Upper lobe of left lung (tissue), 6 donors: Measurements from ENCODE around the gene PAM. TPM values are rescaled to one million over a fixed set of nuclear protein-coding genes. Genes with fewer than 3 reads are reported as not detected.
A peak's percentile ranks its signal among the peaks of the same experiment; 100 is the strongest.

ENCODE experiments used
- ATAC-seq, 2 donors: fragments of 200-7000 bp; cut with Tn5 transposase; one replicate each; pipeline ENCODE4 v1.9.1; 2022; ENCODE audit warnings: mild to moderate bottlenecking in 2 of 2, moderate library complexity in 2 of 2; ENCODE audit not compliant: low FRiP score in 2 of 2
- DNase-seq, 2 donors: peaks; one replicate each; pipeline ENCODE4 v3.0.0-alpha.2; 2019 to 2020
- H3K27ac ChIP-seq, 4 donors: fragments of 200-600 bp; sonication (generic); one replicate each; pipeline ENCODE4 v1.5.1; 2016 to 2019
- H3K27me3 ChIP-seq, 4 donors: fragments of 200-600 bp; sonication (generic); one replicate each; pipeline ENCODE4 v1.5.1; 2017 to 2019
- H3K36me3 ChIP-seq, 4 donors: fragments of 200-600 bp; sonication (generic); one replicate each; pipeline ENCODE4 v1.5.1; 2016 to 2019
- H3K4me1 ChIP-seq, 4 donors: fragments of 200-600 bp; sonication (generic); one replicate each; pipeline ENCODE4 v1.5.1; 2018 to 2019
- H3K4me3 ChIP-seq, 4 donors: fragments of 200-600 bp; sonication (generic); one replicate each; pipeline ENCODE4 v1.5.1; 2017 to 2019; ENCODE audit warnings: mild to moderate bottlenecking in 2 of 4, moderate library complexity in 1 of 4
- H3K9me3 ChIP-seq, 4 donors: fragments of 200-600 bp; sonication (generic); one replicate each; pipeline ENCODE4 v1.5.1; 2018 to 2019
- CTCF ChIP-seq, 6 experiments: fragments of 450-650 bp in 4 of 6; fragments of 200-600 bp in 2 of 6; sonication (generic) in 2 of 6; IDR thresholded peaks; one replicate each; pipeline ENCODE4 v1.5.1; 2016 to 2019; ENCODE audit warnings: antibody characterized with exemption in 6 of 6
- EP300 ChIP-seq, 4 donors: sonication (generic); formaldehyde crosslinking; IDR thresholded peaks; one replicate each; pipeline ENCODE4 v1.5.1; 2017; ENCODE audit warnings: antibody characterized with exemption in 4 of 4, control low read depth in 2 of 4
- POLR2A ChIP-seq, 4 donors: fragments of 450-650 bp; IDR thresholded peaks; one replicate each; pipeline ENCODE4 v1.5.1; 2016 to 2017; ENCODE audit warnings: antibody characterized with exemption in 4 of 4, mild to moderate bottlenecking in 2 of 4
- POLR2AphosphoS5 ChIP-seq, 2 donors: sonication (generic); formaldehyde crosslinking; IDR thresholded peaks; one replicate each; pipeline ENCODE4 v1.5.1; 2017; ENCODE audit warnings: antibody characterized with exemption in 2 of 2
- WGBS, 2 donors: methylation state at CpG; one replicate each; pipeline ENCODE4 v1.1.5; 2017 to 2018; 5-methylcytosine and 5-hydroxymethylcytosine counted together
- total RNA-seq, 6 donors: library from RNA; depleted of rRNA in 4 of 6; stranded (reverse); fragments of >200 nt in 4 of 6; gene quantifications; one replicate each; pipeline versions ENCODE4 v1.1.0 to v1.2.1, GENCODE V29; 2016 to 2021
- donor health status: DM: no; HTN: no; CAD: no; lungs with moderate emphysema.
- donor health status: DM: no; HTN: yes; CAD: no; lungs with severe emphysema.

Gene PAM
- total RNA-seq, 6 donors from 2014 or later, result 91.1 to 428 (median 212) TPM

DNA sequence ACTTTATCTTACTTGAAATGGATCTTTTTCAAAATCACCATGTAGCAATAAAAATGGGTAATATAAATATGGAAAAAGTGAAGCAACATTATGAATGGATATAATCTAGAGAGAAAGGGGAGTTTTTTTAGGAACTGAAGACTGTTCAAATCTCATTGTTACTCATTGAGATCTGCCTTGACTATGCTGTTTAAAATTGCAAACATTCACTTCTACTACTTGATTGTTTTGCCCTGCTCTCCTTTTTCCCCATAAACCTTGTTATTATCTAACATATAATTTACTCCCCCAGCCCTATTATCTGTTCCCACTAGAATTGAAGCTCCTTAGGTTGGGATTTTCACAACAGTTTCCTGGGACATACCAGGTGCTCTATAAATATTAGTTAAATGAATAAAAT lies 22.0 kb downstream of the PAM start:
- H3K27me3 ChIP-seq, result no peaks in the 10 kb centered on the region
- no peak for DNase-seq
- no peak for TF ChIP-seq CTCF (IDR thresholded peaks at IDR 0.05)
- no peaks in the 10 kb centered on the region for H3K36me3 ChIP-seq
- no peaks in the 10 kb centered on the region for H3K9me3 ChIP-seq
- no peak overlapping the region for H3K27ac ChIP-seq
- peaks cover 14 to 29% (median 23%) of the 10 kb centered on the region in 4 donors for H3K4me1 ChIP-seq
- H3K4me3 ChIP-seq, result no peak overlapping the region
- no peak for ATAC-seq

GRCh38 chr5:102778478-102778877 lies 23.4 kb downstream of the PAM start:
- Histone ChIP-seq H3K4me1 (peaks cover 19 to 25% (median 23%) of the 10 kb centered on the region in 4 donors), H3K4me3 (no peak overlapping the region), H3K27ac (no peak overlapping the region), H3K36me3 (no peaks in the 10 kb centered on the region), H3K9me3 (no peaks in the 10 kb centered on the region), H3K27me3 (no peaks in the 10 kb centered on the region)
- ATAC-seq, result no peak
- TF ChIP-seq POLR2AphosphoS5 (IDR thresholded peaks at IDR 0.05), result no peak
- no peak for TF ChIP-seq CTCF (IDR thresholded peaks at IDR 0.05)
- no peak for TF ChIP-seq POLR2A (IDR thresholded peaks at IDR 0.05)
- no peak for TF ChIP-seq EP300 (IDR thresholded peaks at IDR 0.05)
- 76 to 84% methylated on average over 3 of the region's 3 CpGs for WGBS, 2 donors
- DNase-seq, result no peak

GRCh38 chr5:102781359-102781758 lies 26.3 kb downstream of the PAM start:
- Histone ChIP-seq H3K36me3 (no peaks in the 10 kb centered on the region), H3K27ac (peak overlapping the region in 1 of 4 donors; percentile 2), H3K27me3 (no peaks in the 10 kb centered on the region), H3K9me3 (no peaks in the 10 kb centered on the region), H3K4me1 (peaks cover 19 to 25% (median 23%) of the 10 kb centered on the region in 4 donors), H3K4me3 (no peak overlapping the region)
- DNase-seq (no peak), ATAC-seq (no peak)
- TF ChIP-seq EP300 (IDR thresholded peaks at IDR 0.05), result no peak
- TF ChIP-seq CTCF (IDR thresholded peaks at IDR 0.05), result no peak
- TF ChIP-seq POLR2AphosphoS5 (IDR thresholded peaks at IDR 0.05), result no peak
- no peak for TF ChIP-seq POLR2A (IDR thresholded peaks at IDR 0.05)

DNA sequence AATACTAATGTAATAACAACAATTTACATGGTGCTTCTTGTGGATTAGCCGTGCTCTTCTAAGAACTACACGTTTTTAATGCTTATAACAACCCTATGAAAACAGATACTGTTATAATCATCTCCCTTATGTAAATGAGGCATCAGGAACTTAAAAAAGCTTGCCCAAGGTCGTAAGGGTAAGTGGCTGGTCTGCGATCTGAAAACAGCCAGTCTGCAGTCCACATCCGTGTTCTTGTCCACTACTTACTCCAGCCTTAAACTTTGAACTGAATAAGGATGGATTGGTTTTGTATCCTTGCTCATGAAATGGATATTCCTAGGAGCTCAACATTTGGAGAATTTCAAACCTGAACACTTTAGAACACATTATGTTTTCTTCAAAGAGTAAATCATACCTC lies 26.7 kb downstream of the PAM start:
- Histone ChIP-seq H3K9me3 (no peaks in the 10 kb centered on the region), H3K4me1 (peaks cover 19 to 25% (median 23%) of the 10 kb centered on the region in 4 donors), H3K4me3 (no peak overlapping the region), H3K36me3 (no peaks in the 10 kb centered on the region), H3K27ac (no peak overlapping the region), H3K27me3 (no peaks in the 10 kb centered on the region)
- ATAC-seq (no peak), DNase-seq (no peak)
- 51 to 62% methylated on average over 5 of the region's 5 CpGs for WGBS, 2 donors
- TF ChIP-seq CTCF (IDR thresholded peaks at IDR 0.05) (no peak), POLR2AphosphoS5 (IDR thresholded peaks at IDR 0.05) (no peak), EP300 (IDR thresholded peaks at IDR 0.05) (no peak), POLR2A (IDR thresholded peaks at IDR 0.05) (no peak)

DNA sequence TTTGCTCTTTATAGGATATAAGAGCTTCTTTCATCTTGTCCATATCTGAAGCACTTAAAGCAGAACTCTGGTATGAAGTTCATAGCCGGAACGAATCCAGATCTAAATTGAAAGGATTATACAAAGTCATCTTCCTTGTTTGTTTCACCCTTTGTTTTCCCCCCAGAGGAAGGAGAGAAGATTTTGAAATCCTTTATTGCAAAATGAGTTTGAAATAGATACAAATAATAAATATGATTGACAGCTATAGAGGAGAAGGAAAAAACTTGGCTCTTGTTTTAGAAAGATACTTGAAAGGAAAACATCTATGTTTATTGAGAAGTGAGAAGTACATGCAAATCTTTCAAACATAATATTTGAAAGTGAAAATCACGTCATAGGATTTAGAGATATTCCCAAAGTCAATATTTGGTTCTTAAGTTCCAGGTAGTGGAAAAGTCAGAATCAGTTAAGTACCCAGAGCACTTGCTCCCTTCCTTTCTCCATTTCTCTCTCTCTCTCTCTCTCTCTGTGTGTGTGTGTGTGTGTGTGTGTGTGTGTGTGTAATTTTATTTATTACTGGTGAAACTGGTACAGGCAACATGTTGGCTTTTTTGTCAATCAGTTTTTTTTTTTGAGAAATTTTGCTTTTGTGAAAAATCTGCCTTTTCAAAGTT lies 27.2 kb downstream of the PAM start:
- no peaks in the 10 kb centered on the region for H3K9me3 ChIP-seq
- ATAC-seq, result no peak
- no peak overlapping the region for H3K4me3 ChIP-seq
- no peak for TF ChIP-seq POLR2A (IDR thresholded peaks at IDR 0.05)
- no peak for TF ChIP-seq EP300 (IDR thresholded peaks at IDR 0.05)
- no peak for TF ChIP-seq POLR2AphosphoS5 (IDR thresholded peaks at IDR 0.05)
- TF ChIP-seq CTCF (IDR thresholded peaks at IDR 0.05), result no peak
- H3K27ac ChIP-seq, result no peak overlapping the region
- no peaks in the 10 kb centered on the region for H3K36me3 ChIP-seq
- WGBS, 2 donors, result 22% methylated on average over 3 of the region's 3 CpGs
- no peaks in the 10 kb centered on the region for H3K27me3 ChIP-seq
- peaks cover 19 to 25% (median 23%) of the 10 kb centered on the region in 4 donors for H3K4me1 ChIP-seq
- no peak for DNase-seq
